H1 (cell line): ENCODE results near the gene OGN. TPM values are rescaled to one million over a fixed set of nuclear protein-coding genes. Genes with fewer than 3 reads are reported as not detected.

ENCODE experiments used
- CTCF ChIA-PET: fragments of 300-600 bp; sonication (Branson Sonifier 250); formaldehyde crosslinking; loops from one replicate; lab custom pipeline; 2021; ENCODE audit not compliant: partially characterized antibody; lab: Charles Lee
- POLR2A ChIA-PET: fragments of 300-600 bp; sonication (Branson Sonifier 250); formaldehyde crosslinking; loops from one replicate; lab custom pipeline; 2021; ENCODE audit warnings: inconsistent platforms; ENCODE audit not compliant: partially characterized antibody; lab: Charles Lee
- DNase-seq, 2 experiments: peaks; one replicate each; pipeline versions ENCODE4 v3.0.0 to v3.0.0-alpha.2; 2010 to 2022; ENCODE audit warnings: low spot score in 2 of 2, low read depth in 1 of 2, mixed read lengths in 1 of 2
- FAIRE-seq: peaks from 2 replicates; lab custom pipeline; 2011; peaks lifted over from hg19 to GRCh38; lab: Jason Lieb, UNC
- H2AFZ ChIP-seq: 2 replicates; pipeline ENCODE4 v1.8.1; 2012; ENCODE audit warnings: low read length, inconsistent platforms
- H2AK5ac ChIP-seq: 2 replicates; pipeline ENCODE4 v1.6.1; 2013; ENCODE audit warnings: low read depth, low read length
- H2BK120ac ChIP-seq: replicated peaks from 2 replicates; pipeline ENCODE3; 2013; ENCODE audit warnings: low read depth, low read length, inconsistent platforms
- H2BK12ac ChIP-seq: 2 replicates; pipeline ENCODE4 v1.6.1; 2013; ENCODE audit warnings: low read depth, low read length
- H2BK15ac ChIP-seq: 2 replicates; pipeline ENCODE4 v1.6.1; 2013; ENCODE audit warnings: low read length
- H2BK20ac ChIP-seq: 2 replicates; pipeline ENCODE4 v1.6.1; 2013; ENCODE audit warnings: low read length
- H2BK5ac ChIP-seq: 2 replicates; pipeline ENCODE4 v1.6.1; 2013; ENCODE audit warnings: low read depth, low read length
- H3K14ac ChIP-seq: 2 replicates; pipeline ENCODE4 v1.6.1; 2013; ENCODE audit warnings: inconsistent platforms; ENCODE audit not compliant: insufficient read length
- H3K18ac ChIP-seq: 2 replicates; pipeline ENCODE4 v1.6.1; 2013; ENCODE audit warnings: low read length; ENCODE audit errors: extremely low read depth
- H3K23ac ChIP-seq: 2 replicates; pipeline ENCODE4 v1.6.1; 2013; ENCODE audit warnings: inconsistent platforms; ENCODE audit not compliant: insufficient read length
- H3K23me2 ChIP-seq: 2 replicates; pipeline ENCODE4 v1.6.1; 2013; ENCODE audit warnings: low read depth, low read length
- H3K27ac ChIP-seq: 2 replicates; pipeline ENCODE4 v1.6.1; 2011; ENCODE audit warnings: low read depth, low read length, inconsistent platforms
- H3K27me3 ChIP-seq, 4 experiments: replicated peaks in 1 of 4; 1 replicate in 1 of 4; 2 replicates in 3 of 4; pipeline versions ENCODE4 v1.6.1 to v1.8.1; 2011 to 2013; ENCODE audit warnings: low read length in 3 of 4, mild to moderate bottlenecking in 3 of 4, inconsistent platforms in 2 of 4, mixed read lengths in 2 of 4, moderate library complexity in 1 of 4; ENCODE audit not compliant: control insufficient read depth in 3 of 4, insufficient read depth in 3 of 4; ENCODE audit errors: extremely low read depth in 1 of 4
- H3K36me3 ChIP-seq, 4 experiments: 2 replicates each; pipeline versions ENCODE4 v1.6.1 to v1.8.1; 2011 to 2013; ENCODE audit warnings: mild to moderate bottlenecking in 4 of 4, low read length in 3 of 4, moderate library complexity in 2 of 4, control low read depth in 1 of 4, inconsistent platforms in 1 of 4; ENCODE audit not compliant: insufficient read depth in 4 of 4, control insufficient read depth in 2 of 4
- H3K4ac ChIP-seq: replicated peaks from 2 replicates; pipeline ENCODE3; 2013; ENCODE audit warnings: low read length, low read depth, mixed read lengths, inconsistent platforms; ENCODE audit not compliant: insufficient read length
- H3K4me1 ChIP-seq, 4 experiments: replicated peaks in 1 of 4; 1 replicate in 1 of 4; 2 replicates in 3 of 4; pipeline versions ENCODE4 v1.6.1 to v1.8.1; 2011 to 2013; ENCODE audit warnings: low read length in 3 of 4, inconsistent platforms in 2 of 4, mixed read lengths in 1 of 4; ENCODE audit not compliant: insufficient read depth in 4 of 4, control insufficient read depth in 3 of 4
- H3K4me2 ChIP-seq, 2 experiments: 2 replicates each; pipeline versions ENCODE4 v1.6.1 to v1.8.1; 2011 to 2013; ENCODE audit warnings: low read depth in 2 of 2, low read length in 2 of 2, control low read depth in 1 of 2, inconsistent platforms in 1 of 2, mild to moderate bottlenecking in 1 of 2; ENCODE audit not compliant: insufficient read depth in 1 of 2
- H3K4me3 ChIP-seq, 4 experiments: fragments of 200-600, 300-600 bp in 1 of 4; sonication (generic), shearing (Covaris generic), sonication (Bioruptor Twin) in 1 of 4; 2 replicates each; pipeline versions ENCODE4 v1.5.1 to v1.8.1; 2011 to 2016; ENCODE audit warnings: low read length in 4 of 4, low read depth in 3 of 4, control low read depth in 2 of 4, inconsistent platforms in 2 of 4, mild to moderate bottlenecking in 2 of 4, mixed read lengths in 1 of 4, moderate library complexity in 1 of 4; ENCODE audit not compliant: insufficient read depth in 2 of 4; ENCODE audit errors: extremely low read depth in 1 of 4
- H3K56ac ChIP-seq: replicated peaks from 2 replicates; pipeline ENCODE3; 2013; ENCODE audit warnings: low read depth, mild to moderate bottlenecking, mixed read lengths, low read length, inconsistent platforms; ENCODE audit not compliant: insufficient read length
- H3K79me1 ChIP-seq: 2 replicates; pipeline ENCODE4 v1.6.1; 2013; ENCODE audit warnings: low read depth, low read length, control low read depth
- H3K79me2 ChIP-seq, 2 experiments: 2 replicates each; pipeline versions ENCODE4 v1.6.1 to v1.8.1; 2012 to 2013; ENCODE audit warnings: low read length in 2 of 2, mild to moderate bottlenecking in 2 of 2, inconsistent platforms in 1 of 2; ENCODE audit not compliant: insufficient read depth in 2 of 2, control insufficient read depth in 1 of 2
- H3K9ac ChIP-seq, 4 experiments: replicated peaks in 1 of 4; 1 replicate in 1 of 4; 2 replicates in 3 of 4; pipeline versions ENCODE4 v1.6.1 to v1.8.1; 2011 to 2013; ENCODE audit warnings: low read depth in 3 of 4, low read length in 3 of 4, control low read depth in 2 of 4, mild to moderate bottlenecking in 2 of 4, moderate library complexity in 2 of 4, inconsistent platforms in 1 of 4; ENCODE audit errors: extremely low read depth in 1 of 4
- H3K9me3 ChIP-seq, 2 experiments: 2 replicates each; pipeline versions ENCODE4 v1.6.1 to v1.8.1; 2012 to 2013; ENCODE audit warnings: mild to moderate bottlenecking in 2 of 2, moderate library complexity in 2 of 2, control low read depth in 1 of 2, inconsistent platforms in 1 of 2, low read depth in 1 of 2, low read length in 1 of 2, mixed read lengths in 1 of 2; ENCODE audit not compliant: insufficient read depth in 2 of 2
- H4K20me1 ChIP-seq, 2 experiments: replicated peaks in 1 of 2; 2 replicates each; pipeline versions ENCODE3 to v1.8.1; 2011 to 2013; ENCODE audit warnings: inconsistent platforms in 2 of 2, low read length in 2 of 2, mild to moderate bottlenecking in 1 of 2; ENCODE audit not compliant: insufficient read depth in 2 of 2, control insufficient read depth in 1 of 2
- H4K5ac ChIP-seq: 2 replicates; pipeline ENCODE4 v1.6.1; 2013; ENCODE audit warnings: low read length, low read depth, mixed read lengths, inconsistent platforms; ENCODE audit not compliant: insufficient read length
- H4K8ac ChIP-seq: 2 replicates; pipeline ENCODE4 v1.8.0; 2013; ENCODE audit warnings: mild to moderate bottlenecking, moderate library complexity, low read length, inconsistent platforms; ENCODE audit not compliant: insufficient read depth; ENCODE audit errors: extremely low read depth
- H4K91ac ChIP-seq: replicated peaks from 2 replicates; pipeline ENCODE3; 2013; ENCODE audit warnings: low read length, mixed read lengths, inconsistent platforms; ENCODE audit not compliant: insufficient read length
- NANOG ChIP-seq: IDR thresholded peaks from 2 replicates; pipeline ENCODE4 v1.6.1; 2011; ENCODE audit warnings: low read length, low read depth, mild to moderate bottlenecking, inconsistent platforms; ENCODE audit not compliant: insufficient read depth, poor library complexity, severe bottlenecking
- PHF8 ChIP-seq: fragments of 200-600 bp; sonication (generic); conservative IDR thresholded peaks from 2 replicates; pipeline ENCODE4 v1.7.1; 2012; ENCODE audit warnings: low read depth, mild to moderate bottlenecking, inconsistent platforms, low read length, moderate library complexity
- SP2 ChIP-seq: IDR thresholded peaks from 2 replicates; pipeline ENCODE4 v1.6.1; 2012; ENCODE audit warnings: mild to moderate bottlenecking, low read length, inconsistent platforms
- polyA plus RNA-seq, 7 experiments: library from polyadenylated mRNA; depleted of rRNA in 3 of 7; stranded (reverse) in 5 of 7; unstranded in 2 of 7; fragments of >200 nt in 5 of 7; fragments of 200-250 nt in 2 of 7; gene quantifications; 1 replicate in 5 of 7; 2 replicates in 1 of 7; 4 replicates in 1 of 7; pipeline versions ENCODE4 v1.2.1 to v1.2.3, GENCODE V29; 2011 to 2013; ENCODE audit warnings: missing spikeins in 2 of 7, mixed read lengths in 2 of 7
- total RNA-seq: library from RNA; stranded (reverse); fragmentation: NEBNext Ultra II Directional; extraction: Animal tissue kit (Norgen Biotek cat#: 25700); gene quantifications from 2 replicates; pipeline ENCODE4 v1.2.1, GENCODE V29; 2021

OGN gene
- total and polyA plus RNA-seq, 2 of the 8 experiments (the other 6 are each of a cell fraction or from before 2014, with no cell fraction given): not detected

- ChIA-PET POLR2A (interaction anchor here (1.6 kb wide), 1 partner anchor 121 kb away, joined by 6 read pairs; the partner anchor contains the start of genes CENPP and NOL8), CTCF (interaction anchor here (0.7 to 2.1 kb wide), 6 partner anchors 9 to 971 kb away, joined by 3 to 9 read pairs (median 4); no protein-coding TSS in a partner anchor)
- Histone ChIP-seq H3K23ac (no peak overlapping the region), H2BK120ac (no peak overlapping the region), H3K36me3 (no peaks in the 10 kb centered on the region), H3K4me2 (no peak overlapping the region), H4K20me1 (no peaks in the 10 kb centered on the region), H2BK12ac (no peak overlapping the region), H2BK5ac (no peak overlapping the region), H2BK15ac (no peak overlapping the region), H3K56ac (no peak overlapping the region), H3K79me2 (no peaks in the 10 kb centered on the region), H2AK5ac (no peak overlapping the region), H4K8ac (no peak overlapping the region), H2AFZ (no peak overlapping the region), H3K27ac (no peak overlapping the region), H3K79me1 (no peaks in the 10 kb centered on the region), H4K91ac (no peak overlapping the region), H2BK20ac (no peak overlapping the region), H3K27me3 (no peaks in the 10 kb centered on the region), H3K4ac (no peak overlapping the region), H4K5ac (no peak overlapping the region), H3K23me2 (no peaks in the 10 kb centered on the region), H3K9me3 (no peaks in the 10 kb centered on the region; a peak in 1 of 4 replicates), H3K4me3 (no peak overlapping the region), H3K9ac (no peak overlapping the region), H3K18ac (no peak overlapping the region), H3K4me1 (peaks cover 0 to 2% (median 0%) of the 10 kb centered on the region in 4 experiments; a peak in 1 of 7 replicates), H3K14ac (no peak overlapping the region)
- TF ChIP-seq SP2 (no peak), NANOG (no peak), PHF8 (no peak)
- no peak for FAIRE-seq
- no peak for DNase-seq
These were observed 42.2 kb upstream of the OGN start for GRCh38 chr9:92446536-92446935.
